Measurements from ENCODE around the gene ISL2. TPM values are rescaled to one million over a fixed set of nuclear protein-coding genes. Genes with fewer than 3 reads are reported as not detected.

ISL2 gene
- total and polyA plus RNA-seq, 2 of the 4 experiments (the other 2 are of a cell fraction), result 1.3 to 3.6 TPM

- no peak for TF ChIP-seq MAFK (IDR thresholded peaks at IDR 0.05; ENCODE audit: low read depth, low read length)
- TF ChIP-seq MXI1 (IDR thresholded peaks at IDR 0.05; ENCODE audit: borderline replicate concordance, low read depth, low read length), result no peak
- no peak for TF ChIP-seq ELK1 (IDR thresholded peaks at IDR 0.05; ENCODE audit: borderline replicate concordance, low read depth, low read length)
- no peak for TF ChIP-seq MAZ (IDR thresholded peaks at IDR 0.05; ENCODE audit: borderline replicate concordance, low read depth, low read length)
- no peak for TF ChIP-seq RFX5 (IDR thresholded peaks at IDR 0.05; ENCODE audit: low read depth, low read length)
- no peak for TF ChIP-seq CHD1 (IDR thresholded peaks at IDR 0.05; ENCODE audit: low read depth, low read length)
- no peak for TF ChIP-seq CTCF (conservative IDR thresholded peaks at IDR 0.05; ENCODE audit: low read depth, low read length)
- no peak for TF ChIP-seq CEBPB (IDR thresholded peaks at IDR 0.05; ENCODE audit: low read depth, low read length)
- TF ChIP-seq POLR2A (IDR thresholded peaks at IDR 0.05; ENCODE audit: low read depth, low read length), result no peak
- no peak for TF ChIP-seq USF2 (IDR thresholded peaks at IDR 0.05; ENCODE audit: low read depth, low read length)
- TF ChIP-seq FOS (IDR thresholded peaks at IDR 0.05; ENCODE audit: low read depth, low read length), result no peak
- TF ChIP-seq SMC3 (IDR thresholded peaks at IDR 0.05; ENCODE audit: low read depth, low read length), result no peak
- no peak for TF ChIP-seq RCOR1 (IDR thresholded peaks at IDR 0.05; ENCODE audit: insufficient replicate concordance, low read length)
- TF ChIP-seq RAD21 (IDR thresholded peaks at IDR 0.05; ENCODE audit: low read length), result no peak
- no peak for TF ChIP-seq NFE2L2 (IDR thresholded peaks at IDR 0.05; ENCODE audit: low read depth, low read length)
- TF ChIP-seq BHLHE40 (IDR thresholded peaks at IDR 0.05; ENCODE audit: low read depth, low read length), result no peak
- no TSS peak for BruUV-seq (replicated peaks)
- H3K4ac ChIP-seq (ENCODE audit: low read depth, low read length), result no peak overlapping the region
- dilution Hi-C loops (cut with HindIII; ENCODE audit: low sequenced_read_pairs, unreplicated experiment) (no loop called here), intact Hi-C loops (cut with micrococcal nuclease) (loop anchor here (5.0 kb wide), 1 partner anchor 568 kb away; no protein-coding TSS in a partner anchor), in situ Hi-C loops (cut with MboI; ENCODE audit: low sequenced_read_pairs) (no loop called here)
- no peak overlapping the region for H2BK15ac ChIP-seq (ENCODE audit: low read depth, low read length)
- H4K8ac ChIP-seq (ENCODE audit: low read depth in 2 of 2, low read length in 2 of 2), result no peak overlapping the region
- no peaks in the 10 kb centered on the region for H3K4me1 ChIP-seq (ENCODE audit: control insufficient read depth, insufficient read depth, low read length)
- no peaks in the 10 kb centered on the region for H3K36me3 ChIP-seq (ENCODE audit: control insufficient read depth, insufficient read depth, low read length)
- H3K4me3 ChIP-seq (ENCODE audit: insufficient read depth, low read depth, low read length), result no peak overlapping the region
- no peak overlapping the region for H3K27ac ChIP-seq (ENCODE audit: insufficient read depth, low read length)
- peaks cover 45 to 73% of the 10 kb centered on the region in 2 experiments for H3K79me1 ChIP-seq (ENCODE audit: low read depth in 1 of 2, low read length in 2 of 2)
- H3K4me2 ChIP-seq (ENCODE audit: low read depth, low read length), result no peak overlapping the region
- no CpG with 5 or more reads among the region's 1 CpG for WGBS, 2 experiments (ENCODE audit: extremely low coverage in 2 of 2, insufficient read length in 1 of 2)
- H4K5ac ChIP-seq (ENCODE audit: low read depth, low read length), result no peak overlapping the region
- H3K9ac ChIP-seq (ENCODE audit: low read depth, low read length), result no peak overlapping the region
- H3K23ac ChIP-seq (ENCODE audit: low read depth, low read length), result no peak overlapping the region
- no peaks in the 10 kb centered on the region for H3K9me3 ChIP-seq (ENCODE audit: control insufficient read depth, insufficient read depth, low read length)
- peaks cover 63% of the 10 kb centered on the region for H4K20me1 ChIP-seq (ENCODE audit: insufficient read depth, low read length)
- ChIA-PET CTCF (interaction anchor here (0.6 kb wide), 1 partner anchor 430 kb away, joined by 3 read pairs; no protein-coding TSS in a partner anchor), POLR2A (ENCODE audit: unreplicated experiment) (no interaction called here)
- H3K18ac ChIP-seq (ENCODE audit: low read depth, low read length), result no peak overlapping the region
- H2BK5ac ChIP-seq (ENCODE audit: low read depth, low read length, poor library complexity, severe bottlenecking), result no peak overlapping the region
- H2AK9ac ChIP-seq (replicated peaks; ENCODE audit: low read depth, low read length, poor library complexity), result no peak overlapping the region
- peaks cover 8% of the 10 kb centered on the region; the same call in 1 of the 2 replicates for H3K9me1 ChIP-seq (ENCODE audit: insufficient read depth, low read length)
- no peak for DNase-seq
- H2BK20ac ChIP-seq (ENCODE audit: low read depth, low read length), result no peak overlapping the region
- H2BK120ac ChIP-seq (ENCODE audit: low read depth, low read length), result no peak overlapping the region
- no peak overlapping the region for H4K91ac ChIP-seq (ENCODE audit: insufficient read depth, low read depth, low read length)
- H3K27me3 ChIP-seq (ENCODE audit: control insufficient read depth, insufficient read depth, low read length), result no peaks in the 10 kb centered on the region
- no peak for ATAC-seq (ENCODE audit: low read depth)
- no peak overlapping the region for H3K14ac ChIP-seq (replicated peaks; ENCODE audit: low read depth, low read length)
- H3K56ac ChIP-seq (ENCODE audit: extremely low read depth, insufficient read depth, low read length), result no peak overlapping the region
- H2AFZ ChIP-seq (replicated peaks; ENCODE audit: low read length, poor library complexity), result no peak overlapping the region
- H2AK5ac ChIP-seq (ENCODE audit: low read depth, low read length), result no peak overlapping the region
Measured at GRCh38 chr15:76299786-76300185, 36.8 kb upstream of the ISL2 start.
